GM12873 (cell line): ENCODE results near the gene KIF1C.

Experiments used
- CTCF ChIP-seq: IDR thresholded peaks from 2 replicates; pipeline ENCODE4 v1.5.1; 2012; ENCODE audit warnings: low read depth, mild to moderate bottlenecking, moderate library complexity, low read length, control low read depth; ENCODE audit not compliant: insufficient read depth; ENCODE audit errors: missing control alignments

The KIF1C gene

GRCh38 chr17:4980644-4981216, 17.0 kb upstream of the KIF1C start:
- TF ChIP-seq CTCF, result peak; percentile 80

- no peak for TF ChIP-seq CTCF
These were observed 15.4 kb upstream of the KIF1C start for GRCh38 chr17:4982305-4982704.

GRCh38 chr17:4986403-4986802, 11.3 kb upstream of the KIF1C start:
- no peak for TF ChIP-seq CTCF

GRCh38 chr17:4986951-4987766, 10.6 kb upstream of the KIF1C start, which contains the start of gene CAMTA2:
Gene CAMTA2, minus strand, starts transcription at chr17:4987675. Its CDS starts 1,453 bp downstream, at chr17:4986222.
- TF ChIP-seq CTCF, result peak; percentile 71

- TF ChIP-seq CTCF, result no peak
These were observed 9.8 kb upstream of the KIF1C start for GRCh38 chr17:4987767-4988567.

- TF ChIP-seq CTCF, result no peak
These were observed 3.6 kb upstream of the KIF1C start for GRCh38 chr17:4994081-4994595.

- no peak for TF ChIP-seq CTCF
These were observed 429 bp downstream of the KIF1C start for GRCh38 chr17:4998027-4998731.
